Measurements from ENCODE around the gene METTL2B.

DNA sequence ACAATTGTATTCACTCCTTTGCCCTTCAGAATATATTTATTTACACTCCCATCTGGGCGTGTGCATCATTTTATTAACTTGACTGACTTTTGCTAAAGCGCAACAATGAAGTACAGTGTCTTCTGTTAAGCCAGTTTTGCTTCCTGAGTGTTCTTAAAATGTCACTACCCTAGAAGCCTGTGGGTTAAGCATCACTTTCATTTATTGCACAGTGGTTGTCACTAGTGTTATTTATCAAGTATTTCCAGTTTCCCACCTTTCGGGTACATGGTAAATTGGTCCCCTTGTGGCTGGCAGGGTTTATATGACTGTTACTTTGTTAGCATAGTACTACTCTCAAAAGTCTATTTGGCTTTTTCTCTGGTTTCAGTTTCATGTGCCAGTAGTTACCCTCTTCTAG lies 17.6 kb upstream of the METTL2B start:
- TF ChIP-seq POLR2A (IDR thresholded peaks at IDR 0.05) = no peak
- TF ChIP-seq, protein P1, sequence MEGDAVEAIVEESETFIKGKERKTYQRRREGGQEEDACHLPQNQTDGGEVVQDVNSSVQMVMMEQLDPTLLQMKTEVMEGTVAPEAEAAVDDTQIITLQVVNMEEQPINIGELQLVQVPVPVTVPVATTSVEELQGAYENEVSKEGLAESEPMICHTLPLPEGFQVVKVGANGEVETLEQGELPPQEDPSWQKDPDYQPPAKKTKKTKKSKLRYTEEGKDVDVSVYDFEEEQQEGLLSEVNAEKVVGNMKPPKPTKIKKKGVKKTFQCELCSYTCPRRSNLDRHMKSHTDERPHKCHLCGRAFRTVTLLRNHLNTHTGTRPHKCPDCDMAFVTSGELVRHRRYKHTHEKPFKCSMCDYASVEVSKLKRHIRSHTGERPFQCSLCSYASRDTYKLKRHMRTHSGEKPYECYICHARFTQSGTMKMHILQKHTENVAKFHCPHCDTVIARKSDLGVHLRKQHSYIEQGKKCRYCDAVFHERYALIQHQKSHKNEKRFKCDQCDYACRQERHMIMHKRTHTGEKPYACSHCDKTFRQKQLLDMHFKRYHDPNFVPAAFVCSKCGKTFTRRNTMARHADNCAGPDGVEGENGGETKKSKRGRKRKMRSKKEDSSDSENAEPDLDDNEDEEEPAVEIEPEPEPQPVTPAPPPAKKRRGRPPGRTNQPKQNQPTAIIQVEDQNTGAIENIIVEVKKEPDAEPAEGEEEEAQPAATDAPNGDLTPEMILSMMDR (IDR thresholded peaks at IDR 0.05) = no peak

Measured in ovary (tissue), 3 donors.